Myometrial cell (primary cell): ENCODE measurements around the gene TEF. TPM values are rescaled to one million over a fixed set of nuclear protein-coding genes. Genes with fewer than 3 reads are reported as not detected.

Experiments
- total RNA-seq: library from RNA; depleted of rRNA; stranded (reverse); fragments of >200 nt; gene quantifications from 2 replicates; pipeline ENCODE4 v1.2.3, GENCODE V29; 2015

TEF gene, protein sequence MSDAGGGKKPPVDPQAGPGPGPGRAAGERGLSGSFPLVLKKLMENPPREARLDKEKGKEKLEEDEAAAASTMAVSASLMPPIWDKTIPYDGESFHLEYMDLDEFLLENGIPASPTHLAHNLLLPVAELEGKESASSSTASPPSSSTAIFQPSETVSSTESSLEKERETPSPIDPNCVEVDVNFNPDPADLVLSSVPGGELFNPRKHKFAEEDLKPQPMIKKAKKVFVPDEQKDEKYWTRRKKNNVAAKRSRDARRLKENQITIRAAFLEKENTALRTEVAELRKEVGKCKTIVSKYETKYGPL
- total RNA-seq, result 10.8 and 16.7 TPM in 2 replicates

DNA sequence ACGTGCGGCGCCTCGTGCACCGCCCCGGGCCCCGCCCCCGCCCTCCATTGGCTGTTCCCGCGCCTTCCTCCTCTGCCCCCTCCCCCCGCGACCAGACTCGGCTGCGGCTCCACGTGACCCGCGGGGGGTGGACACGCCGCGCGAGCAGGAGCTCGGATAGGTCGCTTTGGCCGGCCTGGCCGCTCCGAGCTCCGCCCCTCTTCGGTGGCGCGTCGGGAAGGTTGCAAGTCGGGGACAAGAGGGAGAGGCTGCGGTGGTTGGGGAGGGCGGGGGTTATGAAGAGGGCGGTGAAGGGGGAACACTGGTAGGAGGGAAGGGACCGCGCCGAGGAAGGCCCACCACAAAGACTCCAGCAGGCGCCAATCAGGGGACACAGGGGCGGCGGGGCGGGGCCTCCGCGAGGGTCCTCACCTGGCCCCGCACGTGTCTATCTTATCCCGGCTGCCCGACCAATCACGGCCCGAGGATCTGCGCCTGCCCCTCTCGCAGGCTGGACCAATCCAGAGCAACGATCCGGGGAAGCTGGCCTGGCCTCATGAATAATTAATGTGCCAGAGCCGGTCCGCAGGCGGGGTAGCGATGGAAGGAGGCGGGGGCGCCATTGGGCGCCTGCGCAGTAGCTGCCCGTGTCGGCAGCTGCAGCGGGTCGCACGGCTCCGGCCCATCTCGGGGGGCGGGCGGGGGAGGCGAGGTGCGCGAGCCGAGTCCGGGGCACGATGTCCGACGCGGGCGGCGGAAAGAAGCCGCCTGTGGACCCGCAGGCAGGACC is at the start of gene TEF:
TSS of gene TEF (plus strand) at position 614 of the 769 bp plus-strand sequence. CDS start at position 717, 103 bp downstream.

DNA sequence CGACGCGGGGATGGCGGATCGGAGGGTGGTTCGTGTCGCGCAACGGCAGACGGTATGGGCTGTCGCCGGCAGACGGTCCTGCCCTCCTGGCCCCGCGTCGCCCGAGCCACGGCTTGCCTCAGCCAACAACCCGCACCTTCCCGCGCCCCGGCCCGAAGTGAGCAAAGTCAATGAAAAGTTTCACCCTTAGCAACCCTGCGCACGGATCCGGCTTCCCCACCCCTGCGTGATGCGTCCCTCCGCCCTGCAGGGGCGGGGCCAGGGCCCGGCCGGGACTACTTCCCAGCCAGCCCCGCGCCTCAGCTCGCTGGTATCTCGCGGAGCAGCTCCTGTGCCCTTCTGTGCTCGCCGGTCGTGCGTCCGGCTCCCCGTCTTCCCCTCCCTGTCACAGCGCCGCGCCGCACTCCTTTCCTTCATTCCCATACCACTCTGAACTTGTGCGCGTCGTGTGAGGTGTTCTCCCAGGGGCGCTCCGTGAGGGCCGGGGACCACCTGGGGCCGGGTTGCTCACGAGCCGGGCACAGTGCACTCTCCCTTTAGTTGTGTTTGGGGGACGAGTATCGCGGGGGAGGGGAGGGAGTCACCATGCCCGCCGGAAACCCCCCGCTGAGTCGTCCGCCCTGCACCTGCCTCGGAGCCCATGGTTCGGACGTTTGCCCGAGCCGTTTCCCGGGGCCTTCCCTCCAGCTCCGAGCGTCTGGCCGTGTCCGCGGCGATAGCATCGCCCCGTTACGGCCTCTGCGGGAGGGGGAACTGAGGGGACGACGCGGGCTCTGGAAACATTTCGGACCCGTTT is 65.1 kb downstream of the TEF start, which contains the start of gene TOB2:
TSS of gene TOB2 (minus strand) at position 163 of the 796 bp plus-strand sequence. CDS start 9,456 bp downstream, outside the sequence.

Other genes starting within 250 kb of the TEF start
- 25.9 and 28.7 TPM in 2 replicates for gene L3MBTL2, start 176.6 kb upstream of the TEF start, total RNA-seq
- gene CHADL, start 141.0 kb upstream of the TEF start, total RNA-seq, result 0.29 and 0.89 TPM in 2 replicates
- gene RANGAP1, start 95.8 kb upstream of the TEF start, total RNA-seq, result 121 and 144 TPM in 2 replicates
- 49.3 and 51.6 TPM in 2 replicates for gene ZC3H7B, start 80.4 kb upstream of the TEF start, total RNA-seq
- gene TOB2, start 64.9 kb downstream of the TEF start, total RNA-seq, result 27.1 and 36.6 TPM in 2 replicates
- 47.5 and 55.6 TPM in 2 replicates for gene PHF5A, start 86.8 kb downstream of the TEF start, total RNA-seq
- gene ACO2, start 87.2 kb downstream of the TEF start, total RNA-seq, result 103 and 109 TPM in 2 replicates
- gene POLR3H, start 162.5 kb downstream of the TEF start, total RNA-seq, result 10.5 and 27.7 TPM in 2 replicates
- gene CSDC2, start 179.1 kb downstream of the TEF start, total RNA-seq, result 2.3 and 2.7 TPM in 2 replicates
- 81.0 and 105 TPM in 2 replicates for gene PMM1, start 207.9 kb downstream of the TEF start, total RNA-seq
- gene DESI1, start 239.1 kb downstream of the TEF start, total RNA-seq, result 23.9 and 31.1 TPM in 2 replicates
- 492 and 504 TPM in 2 replicates for gene XRCC6, start 239.4 kb downstream of the TEF start, total RNA-seq